HG03097 (cell line): ENCODE measurements around the gene AIF1L.
"Not testable (repeated sequence)": the region's sequence is repeated elsewhere in the genome, so short reads cannot be mapped to it uniquely, and the experiment has no call there.

Experiments
- ATAC-seq: cut with Tn5 transposase; IDR thresholded peaks from one replicate; pipeline ENCODE4 v1.9.1; 2021; ENCODE audit not compliant: unreplicated experiment, low FRiP score

The AIF1L gene

DNA sequence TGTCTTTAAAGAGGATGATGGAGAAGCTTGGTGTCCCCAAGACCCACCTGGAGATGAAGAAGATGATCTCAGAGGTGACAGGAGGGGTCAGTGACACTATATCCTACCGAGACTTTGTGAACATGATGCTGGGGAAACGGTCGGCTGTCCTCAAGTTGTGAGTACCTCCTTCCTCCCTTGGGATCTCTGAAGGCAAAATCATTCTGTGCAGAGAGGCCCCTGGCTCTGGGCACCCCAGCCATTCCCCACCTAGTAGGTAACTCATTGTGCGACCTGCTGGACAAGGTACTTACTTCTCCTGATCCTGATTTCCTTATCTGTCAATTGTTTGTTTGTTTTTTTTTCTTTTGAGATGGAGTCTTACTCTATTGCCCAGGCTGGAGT lies 21.4 kb downstream of the AIF1L start:
- no peak for ATAC-seq

DNA sequence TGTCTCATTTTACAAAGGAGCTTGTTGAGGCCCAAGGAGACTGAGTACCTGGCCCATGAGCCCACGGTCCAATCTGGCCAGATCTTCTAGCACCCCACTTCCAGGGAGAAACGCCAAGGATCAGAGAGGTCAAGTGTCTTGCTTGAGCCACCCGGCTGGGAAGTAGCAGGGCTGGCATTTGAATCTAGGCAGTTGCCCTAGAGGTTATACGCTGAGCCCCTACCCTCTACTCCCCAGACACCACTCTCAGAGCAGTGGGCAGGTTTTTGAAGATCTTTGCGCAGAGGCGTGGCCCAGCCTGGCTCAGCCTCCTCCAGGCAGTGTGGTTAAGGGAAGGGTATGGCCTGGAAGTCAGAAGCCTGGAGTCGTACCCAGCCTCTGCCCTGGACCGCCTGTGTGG lies 23.3 kb downstream of the AIF1L start:
- no peak for ATAC-seq

DNA sequence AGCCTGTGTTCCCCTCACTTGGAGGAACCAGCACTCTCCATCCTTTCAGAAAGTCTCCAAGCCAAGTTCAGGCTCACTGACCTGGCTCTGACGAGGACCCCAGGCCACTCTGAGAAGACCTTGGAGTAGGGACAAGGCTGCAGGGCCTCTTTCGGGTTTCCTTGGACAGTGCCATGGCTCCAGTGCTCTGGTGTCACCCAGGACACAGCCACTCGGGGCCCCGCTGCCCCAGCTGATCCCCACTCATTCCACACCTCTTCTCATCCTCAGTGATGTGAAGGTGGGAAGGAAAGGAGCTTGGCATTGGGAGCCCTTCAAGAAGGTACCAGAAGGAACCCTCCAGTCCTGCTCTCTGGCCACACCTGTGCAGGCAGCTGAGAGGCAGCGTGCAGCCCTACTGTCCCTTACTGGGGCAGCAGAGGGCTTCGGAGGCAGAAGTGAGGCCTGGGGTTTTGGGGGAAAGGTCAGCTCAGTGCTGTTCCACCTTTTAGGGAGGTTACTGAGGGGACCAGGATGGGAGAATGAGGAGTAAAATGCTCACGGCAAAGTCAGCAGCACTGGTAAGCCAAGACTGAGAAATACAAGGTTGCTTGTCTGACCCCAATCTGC lies 24.4 kb downstream of the AIF1L start:
- ATAC-seq: no peak

DNA sequence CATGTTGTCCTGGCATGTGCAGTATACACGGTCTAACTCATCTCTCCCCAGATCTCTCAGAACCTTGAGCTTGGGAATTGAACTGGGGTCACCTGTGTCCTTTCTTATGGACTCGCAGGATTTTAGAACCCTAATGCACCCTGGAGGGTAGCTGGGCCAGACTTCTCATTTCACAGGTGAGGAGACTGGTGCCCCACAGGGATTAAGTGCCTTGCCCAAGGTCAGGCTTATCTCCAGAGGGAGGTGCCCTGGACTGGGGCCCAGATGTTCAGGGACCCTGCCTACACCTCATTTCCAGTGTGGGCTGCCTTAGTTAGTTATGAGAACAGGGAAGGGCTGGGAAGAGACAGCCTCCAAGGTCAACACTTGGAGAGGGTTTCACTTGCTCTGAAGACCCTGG lies 25.0 kb downstream of the AIF1L start:
- no peak for ATAC-seq

DNA sequence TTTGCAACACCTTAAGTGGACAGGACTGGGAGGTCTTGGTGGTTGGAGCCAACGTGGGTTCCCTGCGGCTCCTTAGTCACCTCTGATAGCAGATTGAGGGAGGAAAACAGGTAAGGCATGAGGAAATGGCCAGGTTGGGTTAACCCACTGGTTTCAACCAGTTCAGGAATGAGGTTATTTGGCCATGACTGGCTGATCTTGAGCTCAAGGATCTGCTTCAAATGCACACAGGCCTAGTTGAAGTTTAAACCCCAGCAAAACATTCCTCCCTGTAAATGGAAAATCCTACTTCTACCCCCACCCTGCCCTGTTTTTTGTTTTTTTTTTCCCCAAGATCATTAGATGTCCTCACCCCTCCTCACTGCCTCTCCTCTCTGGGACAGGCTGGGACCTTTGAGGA lies 25.8 kb downstream of the AIF1L start:
- no peak for ATAC-seq

DNA sequence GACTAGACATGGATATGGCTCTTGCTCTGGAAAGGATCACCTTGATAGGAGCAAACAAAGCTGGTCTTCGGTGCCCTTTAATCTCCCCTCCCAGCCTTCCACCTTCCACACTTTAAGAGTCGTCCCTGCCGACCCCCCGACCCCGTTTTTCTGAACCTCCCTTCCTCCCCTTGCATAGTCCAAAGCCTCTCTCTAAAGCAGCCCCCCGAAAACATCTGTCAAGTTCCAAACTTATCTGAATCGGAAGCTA lies 28.6 kb downstream of the AIF1L start:
- peak; percentile 5 for ATAC-seq

DNA sequence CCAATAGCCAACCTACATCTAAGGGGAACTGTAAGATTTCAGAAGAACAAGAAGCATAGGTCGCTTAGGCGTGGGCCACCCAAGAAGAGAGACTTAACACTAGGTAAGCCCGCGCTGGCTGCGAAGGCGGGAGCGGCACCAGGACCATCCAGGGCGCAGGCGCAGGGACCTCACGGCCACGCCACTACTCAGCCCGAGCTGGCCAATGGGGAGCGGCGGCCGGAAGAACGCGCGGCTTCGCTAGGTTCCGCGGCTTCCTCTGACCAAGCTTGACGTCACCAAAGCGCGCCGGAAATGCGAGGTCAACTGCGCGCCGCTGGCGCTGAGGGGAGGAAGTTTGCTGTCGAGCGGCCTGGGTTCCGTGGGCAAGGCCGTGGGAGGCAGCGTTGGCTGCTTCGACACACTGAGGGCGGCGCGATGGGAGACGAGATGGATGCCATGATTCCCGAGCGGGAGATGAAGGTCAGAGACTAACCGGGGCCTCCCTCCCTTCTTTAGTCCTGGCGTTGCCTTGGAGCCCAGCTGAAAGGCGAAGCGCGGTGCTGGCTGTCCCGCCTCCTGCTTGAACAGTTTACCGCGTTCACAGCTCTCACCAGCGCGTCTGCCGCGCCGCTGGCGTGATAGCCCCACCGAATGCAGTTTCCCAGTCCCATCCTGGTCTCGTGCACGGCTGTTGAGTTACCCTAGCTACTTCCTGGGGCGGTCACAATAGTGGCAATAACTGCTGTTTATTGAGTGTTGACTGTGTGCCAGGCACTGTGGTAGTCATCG lies 29.1 kb downstream of the AIF1L start, which contains the start of gene NUP214:
TSS of gene NUP214 (plus strand) at position 299 of the 771 bp plus-strand sequence. CDS start at position 418, 119 bp downstream.
- peak; percentile 92 for ATAC-seq

DNA sequence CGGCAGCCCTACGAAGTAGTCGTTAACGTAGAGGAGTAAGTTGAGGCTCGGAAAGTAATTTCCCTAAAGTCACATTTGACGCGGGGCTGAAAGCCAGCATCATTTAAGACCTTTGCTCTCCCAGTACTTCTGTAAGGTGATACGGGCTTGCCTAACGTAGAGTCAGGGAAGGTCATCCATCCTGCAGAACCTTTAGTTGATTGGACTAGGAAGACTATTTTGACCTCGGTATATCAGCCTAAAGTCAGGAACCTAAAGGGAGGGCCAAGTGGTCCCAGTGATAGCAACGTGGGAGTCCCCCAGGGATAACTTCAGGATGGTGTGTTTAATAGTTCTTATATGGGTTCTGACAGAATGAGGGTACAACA lies 29.7 kb downstream of the AIF1L start:
- ATAC-seq: no peak

DNA sequence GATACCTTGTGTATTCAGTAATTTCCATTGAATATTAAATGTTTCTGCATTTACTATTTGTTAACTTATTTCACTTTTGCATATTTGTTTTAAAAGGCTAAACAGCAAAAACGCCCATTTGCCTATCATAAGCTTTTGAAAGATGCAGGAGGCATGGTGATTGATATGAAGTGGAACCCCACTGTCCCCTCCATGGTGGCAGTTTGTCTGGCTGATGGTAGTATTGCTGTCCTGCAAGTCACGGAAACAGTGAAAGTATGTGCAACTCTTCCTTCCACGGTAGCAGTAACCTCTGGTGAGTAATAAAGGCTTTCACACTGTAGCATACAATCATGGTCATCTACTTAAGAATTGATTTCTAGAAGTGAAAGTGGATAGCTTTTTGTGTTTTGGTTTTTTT lies 32.9 kb downstream of the AIF1L start:
- no peak for ATAC-seq

DNA sequence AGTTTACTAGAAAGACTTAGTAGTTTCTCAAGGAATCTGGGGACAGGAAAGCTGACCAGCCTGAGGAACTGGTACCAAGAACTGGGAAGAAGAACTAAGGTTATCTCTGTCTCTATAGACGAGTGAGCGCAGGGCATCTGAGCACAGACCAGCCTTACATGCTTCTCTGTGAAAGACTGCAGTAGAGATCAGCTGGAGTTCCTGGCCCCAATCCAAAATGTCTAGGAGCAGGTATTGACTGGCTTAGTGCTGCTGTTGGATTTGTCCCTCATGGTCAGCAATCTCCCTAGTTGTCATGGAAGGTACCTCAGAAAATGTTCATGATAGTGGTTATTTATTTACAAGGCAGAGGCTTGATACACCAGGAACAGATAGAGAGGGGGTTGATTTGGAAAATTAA lies 42.3 kb downstream of the AIF1L start:
- ATAC-seq: no peak

DNA sequence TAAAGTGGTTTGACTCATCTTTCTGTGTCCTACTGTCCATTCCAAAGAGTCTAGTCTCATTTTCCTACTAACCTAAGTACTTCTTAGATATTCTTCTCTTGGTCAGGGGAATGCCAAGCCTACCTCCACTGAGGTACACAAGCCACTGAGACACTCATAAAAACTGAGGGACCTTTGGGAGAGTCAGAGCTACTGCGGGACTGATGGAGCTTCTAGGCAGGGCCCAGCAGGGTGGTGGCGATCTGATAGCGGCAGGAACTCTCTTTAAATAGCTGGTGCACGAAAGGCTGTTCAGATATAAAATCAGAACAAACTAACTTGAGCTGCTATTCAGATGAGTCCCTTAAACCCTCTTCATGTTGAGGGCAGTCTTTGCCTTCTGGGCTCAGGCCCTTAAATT lies 43.8 kb downstream of the AIF1L start:
- ATAC-seq: no peak

DNA sequence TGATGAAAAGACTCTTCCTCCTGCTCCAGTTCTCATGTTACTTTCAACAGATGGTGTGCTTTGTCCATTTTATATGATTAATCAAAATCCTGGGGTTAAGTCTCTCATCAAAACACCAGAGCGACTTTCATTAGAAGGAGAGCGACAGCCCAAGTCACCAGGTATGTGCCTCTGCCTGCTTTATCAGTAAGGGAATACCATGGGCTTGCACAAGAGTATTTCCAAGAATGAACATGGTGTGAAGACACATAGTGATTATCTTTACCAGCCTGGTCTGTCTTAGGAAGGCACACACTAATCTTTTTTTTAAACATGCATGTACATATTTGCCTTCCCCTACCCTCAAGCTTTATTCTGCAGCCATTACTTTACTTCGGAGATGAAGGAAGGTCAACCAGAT lies 44.2 kb downstream of the AIF1L start:
- no peak for ATAC-seq

DNA sequence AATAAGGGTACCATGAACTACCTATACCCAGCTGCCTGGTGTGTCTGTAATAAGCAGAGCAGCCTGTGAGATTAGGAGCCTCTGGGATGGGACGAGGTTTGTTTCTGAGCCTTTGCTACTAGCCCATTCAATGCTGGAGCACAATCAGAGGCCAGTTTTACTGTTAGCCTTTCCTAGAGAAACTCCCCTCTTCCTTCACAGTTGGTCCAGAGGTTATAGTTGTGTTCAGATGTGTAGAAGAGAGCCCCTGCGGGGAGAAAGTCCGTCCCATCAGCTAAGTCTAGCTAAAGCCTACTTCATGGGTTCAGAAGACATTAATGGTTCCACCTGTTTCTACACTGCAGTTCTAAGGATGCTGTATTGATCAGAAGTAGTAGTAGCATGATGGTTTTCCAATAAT lies 45.8 kb downstream of the AIF1L start:
- no peak for ATAC-seq

DNA sequence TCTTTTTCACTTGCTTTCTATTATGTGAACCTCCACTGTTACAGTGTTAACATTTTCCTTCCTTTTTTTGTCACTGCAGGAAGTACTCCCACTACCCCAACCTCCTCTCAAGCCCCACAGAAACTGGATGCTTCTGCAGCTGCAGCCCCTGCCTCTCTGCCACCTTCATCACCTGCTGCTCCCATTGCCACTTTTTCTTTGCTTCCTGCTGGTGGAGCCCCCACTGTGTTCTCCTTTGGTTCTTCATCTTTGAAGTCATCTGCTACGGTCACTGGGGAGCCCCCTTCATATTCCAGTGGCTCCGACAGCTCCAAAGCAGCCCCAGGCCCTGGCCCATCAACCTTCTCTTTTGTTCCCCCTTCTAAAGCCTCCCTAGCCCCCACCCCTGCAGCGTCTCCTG lies 47.9 kb downstream of the AIF1L start:
- no peak for ATAC-seq

DNA sequence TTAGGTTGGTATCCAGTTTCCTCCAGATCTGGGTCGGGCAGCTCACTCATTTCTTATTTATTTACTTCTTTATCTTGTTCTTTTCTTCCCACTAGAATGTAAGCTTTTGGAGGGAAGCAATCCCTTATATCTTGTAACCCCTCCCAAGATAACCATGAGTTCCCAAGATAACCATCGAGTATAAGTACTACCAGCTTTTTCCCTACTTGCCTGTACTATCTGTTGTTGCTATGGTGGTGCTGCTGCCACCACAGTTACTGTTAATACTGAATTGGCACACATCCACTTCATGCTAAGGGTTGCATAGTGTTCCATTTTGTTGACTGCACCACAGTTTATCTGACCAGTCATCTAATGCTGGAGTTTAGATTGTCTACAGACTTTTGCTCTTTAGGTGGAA lies 48.9 kb downstream of the AIF1L start:
- ATAC-seq: no peak

DNA sequence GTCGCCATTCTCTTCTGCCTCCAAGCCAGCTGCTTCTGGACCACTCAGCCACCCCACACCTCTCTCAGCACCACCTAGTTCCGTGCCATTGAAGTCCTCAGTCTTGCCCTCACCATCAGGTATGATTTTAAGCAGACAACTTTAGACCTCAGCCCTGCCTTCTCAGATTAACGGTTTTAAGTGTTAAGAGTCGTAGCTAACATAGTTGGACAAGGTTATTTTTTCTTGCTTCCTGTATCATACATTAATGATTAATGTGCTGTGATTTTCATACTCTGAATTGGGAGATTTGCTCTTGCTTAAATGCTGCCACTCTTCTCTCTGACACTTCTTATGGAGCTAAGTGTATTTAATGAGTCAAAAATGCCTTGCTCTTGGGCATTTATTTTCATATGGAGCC lies 49.9 kb downstream of the AIF1L start:
- no peak for ATAC-seq

DNA sequence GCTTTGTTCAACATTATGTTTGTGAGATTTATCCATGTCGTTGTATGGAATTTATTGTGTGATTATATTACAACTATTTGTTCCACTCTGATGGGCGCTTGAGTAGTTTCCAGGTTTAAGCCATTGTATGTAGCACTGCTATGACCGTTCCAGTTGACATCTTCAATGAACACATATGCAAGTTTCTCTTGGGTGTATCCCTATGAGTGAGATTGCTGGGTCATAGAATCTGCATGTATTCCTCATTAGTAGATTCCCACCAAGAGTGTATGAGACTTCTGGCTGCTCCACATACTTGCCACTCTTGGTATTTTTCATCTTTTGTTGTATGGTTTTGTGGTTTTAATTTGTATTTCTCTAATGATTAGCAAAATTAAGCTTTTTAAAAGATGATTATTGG lies 51.9 kb downstream of the AIF1L start:
- ATAC-seq: no peak

DNA sequence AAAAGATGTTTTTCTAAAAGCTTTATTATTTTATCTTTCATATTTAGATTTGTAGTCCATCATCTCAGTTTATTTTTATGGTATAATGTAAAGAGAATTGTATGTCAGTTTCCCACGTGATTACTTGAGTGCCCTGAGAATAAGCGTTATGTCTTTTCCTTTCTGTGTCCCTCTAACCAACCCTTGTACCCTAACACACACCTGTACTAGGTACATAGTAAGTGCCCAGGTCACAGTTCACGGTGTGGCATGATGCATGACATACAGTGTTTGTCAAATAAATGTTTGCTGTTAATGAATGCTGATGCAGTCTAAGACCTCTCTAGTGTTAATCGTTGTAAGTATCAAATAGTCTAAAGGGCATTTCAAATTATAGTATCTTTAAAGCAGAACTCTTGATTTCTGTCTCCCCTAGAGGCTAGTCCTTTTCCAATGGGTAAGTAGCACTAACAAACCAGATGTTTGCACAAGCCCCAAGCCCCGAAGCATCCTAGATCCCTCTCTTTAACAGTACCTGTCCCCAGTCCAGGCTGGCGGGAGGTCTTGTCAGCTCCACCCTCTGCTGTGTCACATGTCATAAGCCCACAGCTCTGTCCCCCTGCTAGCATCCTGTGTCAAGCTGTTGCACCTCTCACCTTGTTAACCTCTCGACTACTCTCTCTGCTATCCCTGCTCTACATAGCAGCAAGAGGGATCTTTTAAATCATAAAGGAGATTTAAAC lies 52.8 kb downstream of the AIF1L start:
- no peak for ATAC-seq

DNA sequence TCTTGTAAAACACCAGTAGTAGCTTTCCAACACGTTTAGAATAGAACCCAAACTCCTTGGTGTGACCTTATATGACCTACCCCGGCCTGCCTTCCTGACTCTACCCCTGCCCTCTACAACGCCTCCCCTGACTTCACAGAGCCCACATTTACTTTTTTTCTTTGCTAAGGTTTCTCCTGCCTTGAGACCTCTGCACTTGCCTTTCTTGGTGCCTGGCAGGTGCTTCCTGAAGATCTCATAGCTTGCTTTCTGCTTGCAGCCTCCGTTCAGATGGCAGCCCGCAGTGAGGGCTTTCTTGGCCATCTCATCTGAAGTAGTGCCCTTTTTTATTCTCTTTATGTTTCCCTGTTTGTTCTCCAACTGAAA lies 53.3 kb downstream of the AIF1L start:
- no peak for ATAC-seq

DNA sequence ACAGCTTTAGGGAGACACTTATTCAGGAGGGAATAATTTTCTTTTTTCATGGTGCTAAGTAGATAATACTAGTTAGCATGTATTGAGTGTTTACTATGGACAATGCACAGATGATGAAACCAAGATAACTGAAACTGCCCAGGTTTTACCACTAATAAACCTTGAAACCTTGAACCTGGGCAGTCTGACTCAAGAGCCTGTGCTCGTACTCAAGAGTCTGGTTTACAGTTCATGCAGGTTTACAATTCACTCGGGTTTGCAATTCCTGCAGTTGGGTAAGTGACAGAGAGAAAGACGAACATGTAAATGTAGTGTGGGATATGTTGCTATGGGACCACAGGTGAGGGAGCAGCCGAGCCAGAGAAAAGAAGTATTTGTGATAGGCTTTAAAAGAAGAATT lies 57.3 kb downstream of the AIF1L start:
- ATAC-seq: no peak

DNA sequence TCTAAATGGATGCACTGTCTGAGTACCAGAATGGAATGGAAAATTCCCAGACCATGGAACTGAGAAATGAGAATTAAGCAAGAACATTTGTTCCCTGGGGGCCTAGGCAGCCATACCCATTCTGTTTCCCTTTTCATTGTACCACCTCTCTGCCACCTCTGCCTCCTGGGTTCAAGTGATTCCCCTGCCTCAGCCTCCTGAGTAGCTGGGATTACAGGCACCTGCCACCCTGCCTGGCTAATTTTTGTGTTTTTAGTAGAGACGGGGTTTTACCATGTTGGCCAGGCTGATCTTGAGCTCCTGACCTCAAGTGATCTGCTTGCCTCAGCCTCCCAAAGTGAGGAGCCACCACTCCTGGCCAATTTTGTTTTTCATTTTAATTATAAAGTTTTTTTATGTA lies 62.3 kb downstream of the AIF1L start:
- ATAC-seq: not testable (repeated sequence)

DNA sequence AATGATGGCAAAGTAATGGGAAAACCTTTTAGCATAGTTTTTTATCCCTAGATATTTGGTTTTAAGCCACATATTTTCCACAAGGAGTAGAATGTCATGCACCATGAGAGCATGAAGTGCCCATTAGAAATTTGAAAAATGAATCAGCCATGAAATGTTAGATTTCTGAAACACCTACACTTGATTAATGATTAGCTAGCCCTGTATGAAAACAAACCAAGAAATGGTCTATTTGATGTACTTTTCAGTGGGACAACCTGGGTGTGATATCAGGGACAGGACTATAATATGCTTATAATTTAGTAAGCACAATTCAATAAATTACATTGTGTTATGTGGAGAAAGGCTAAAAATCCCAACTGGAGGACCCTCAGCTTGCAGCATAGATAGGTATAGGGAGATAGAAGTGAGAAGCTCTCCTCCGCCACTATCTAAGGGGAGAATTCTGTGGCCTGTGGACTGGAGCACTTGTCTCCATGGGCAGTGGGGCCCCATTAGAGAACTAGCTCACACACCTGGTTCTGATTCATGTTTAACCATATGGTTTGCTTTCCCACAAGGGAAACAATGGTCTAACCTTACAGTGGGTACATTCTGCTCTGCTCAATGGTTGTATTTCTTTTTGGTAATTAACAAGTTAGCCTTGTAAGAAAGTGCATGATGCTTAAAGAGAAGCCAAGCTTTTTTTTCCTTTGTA lies 64.2 kb downstream of the AIF1L start:
- no peak for ATAC-seq
